SU-DHL-6 (cell line): ENCODE results near the gene PSMD14.

Experiments
- EZH2phosphoT487 ChIP-seq: fragments of 200-600 bp; sonication (generic), shearing (Covaris generic); conservative IDR thresholded peaks from 2 replicates; pipeline ENCODE4 v1.6.1; 2018; ENCODE audit warnings: mild to moderate bottlenecking, antibody characterized with exemption, low read length, moderate library complexity, mixed read lengths
- TF ChIP-seq, protein P1 (sequence below): fragments of 200-600 bp; sonication (generic); IDR thresholded peaks from one replicate; pipeline ENCODE4 v1.5.1; 2017; ENCODE audit warnings: antibody characterized with exemption, mild to moderate bottlenecking, low read length, moderate library complexity; ENCODE audit not compliant: insufficient read depth, poor library complexity, severe bottlenecking

DNA sequence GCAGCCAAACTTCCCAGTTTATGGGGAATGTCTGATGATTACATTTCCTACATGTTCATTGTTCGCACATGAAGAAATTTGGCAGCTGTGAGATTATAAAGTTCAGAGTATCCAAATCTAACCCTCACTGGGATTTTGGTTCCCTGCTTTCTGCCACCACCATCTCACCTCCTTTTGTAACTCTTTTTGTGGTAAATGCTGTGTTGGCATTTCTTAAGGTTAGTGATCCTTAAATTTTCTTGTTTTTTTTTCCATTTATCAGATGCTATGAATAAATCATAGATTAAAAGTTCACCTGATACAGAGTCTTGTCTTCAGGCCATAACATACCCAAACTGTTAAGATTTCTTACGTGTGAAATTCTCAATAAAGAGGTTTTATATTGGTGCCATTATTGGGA lies 99.4 kb downstream of the PSMD14 start:
- TF ChIP-seq EZH2phosphoT487: no peak
- TF ChIP-seq, protein P1, sequence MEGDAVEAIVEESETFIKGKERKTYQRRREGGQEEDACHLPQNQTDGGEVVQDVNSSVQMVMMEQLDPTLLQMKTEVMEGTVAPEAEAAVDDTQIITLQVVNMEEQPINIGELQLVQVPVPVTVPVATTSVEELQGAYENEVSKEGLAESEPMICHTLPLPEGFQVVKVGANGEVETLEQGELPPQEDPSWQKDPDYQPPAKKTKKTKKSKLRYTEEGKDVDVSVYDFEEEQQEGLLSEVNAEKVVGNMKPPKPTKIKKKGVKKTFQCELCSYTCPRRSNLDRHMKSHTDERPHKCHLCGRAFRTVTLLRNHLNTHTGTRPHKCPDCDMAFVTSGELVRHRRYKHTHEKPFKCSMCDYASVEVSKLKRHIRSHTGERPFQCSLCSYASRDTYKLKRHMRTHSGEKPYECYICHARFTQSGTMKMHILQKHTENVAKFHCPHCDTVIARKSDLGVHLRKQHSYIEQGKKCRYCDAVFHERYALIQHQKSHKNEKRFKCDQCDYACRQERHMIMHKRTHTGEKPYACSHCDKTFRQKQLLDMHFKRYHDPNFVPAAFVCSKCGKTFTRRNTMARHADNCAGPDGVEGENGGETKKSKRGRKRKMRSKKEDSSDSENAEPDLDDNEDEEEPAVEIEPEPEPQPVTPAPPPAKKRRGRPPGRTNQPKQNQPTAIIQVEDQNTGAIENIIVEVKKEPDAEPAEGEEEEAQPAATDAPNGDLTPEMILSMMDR: no peak
